ENCODE data around the gene TMEM181.
"Not testable (repeated sequence)": the region's sequence is repeated elsewhere in the genome, so short reads cannot be mapped to it uniquely, and the experiment has no call there.

TMEM181 gene

DNA sequence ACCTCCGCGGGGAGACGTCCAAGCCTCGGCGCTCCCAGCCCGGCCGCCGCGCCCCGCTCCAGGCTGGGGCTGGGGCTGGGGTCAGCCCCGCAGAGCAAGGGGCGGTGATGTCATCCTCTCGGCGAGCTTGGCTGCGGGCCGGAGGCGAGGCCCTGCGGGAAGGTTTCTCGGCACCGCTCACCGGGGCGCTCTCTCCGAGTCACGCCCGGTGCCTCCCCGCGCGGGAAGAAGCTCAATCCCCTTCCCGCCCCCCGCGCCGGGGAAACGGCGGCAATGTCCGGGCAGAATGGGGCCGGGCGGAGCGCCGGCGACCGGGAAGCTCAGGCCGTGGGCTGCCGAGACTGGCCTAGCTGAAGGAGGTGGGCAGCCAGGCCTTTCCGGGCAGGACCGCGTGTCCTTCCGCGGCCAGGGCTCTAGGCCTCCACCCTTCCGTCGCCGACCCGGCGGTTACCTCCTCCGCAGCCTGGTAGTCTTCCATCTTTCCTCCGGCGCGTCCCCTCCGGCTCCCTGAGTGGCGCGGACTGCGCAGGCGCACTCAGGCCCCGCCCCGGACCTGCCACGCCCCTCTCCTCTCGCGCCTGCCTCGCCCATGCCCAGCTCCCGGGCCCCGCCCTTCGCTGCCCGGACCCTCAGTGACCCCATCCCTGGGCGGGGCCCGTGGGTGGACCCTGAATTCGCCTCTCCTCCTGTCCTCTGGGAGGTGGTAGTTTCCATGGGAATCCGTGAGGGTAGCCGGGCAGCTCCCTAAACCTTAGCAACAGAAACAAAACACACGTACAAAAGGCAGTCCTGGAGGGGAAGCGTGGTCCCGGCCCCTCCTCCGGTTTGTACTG lies 84.6 kb downstream of the TMEM181 start, which contains the start of gene DYNLT1:
Gene DYNLT1, minus strand, starts transcription at position 513 of the 833 bp plus-strand sequence. Its CDS starts 35 bp downstream, at position 478.
- peak; percentile 95 to 97 for DNase-seq

DNA sequence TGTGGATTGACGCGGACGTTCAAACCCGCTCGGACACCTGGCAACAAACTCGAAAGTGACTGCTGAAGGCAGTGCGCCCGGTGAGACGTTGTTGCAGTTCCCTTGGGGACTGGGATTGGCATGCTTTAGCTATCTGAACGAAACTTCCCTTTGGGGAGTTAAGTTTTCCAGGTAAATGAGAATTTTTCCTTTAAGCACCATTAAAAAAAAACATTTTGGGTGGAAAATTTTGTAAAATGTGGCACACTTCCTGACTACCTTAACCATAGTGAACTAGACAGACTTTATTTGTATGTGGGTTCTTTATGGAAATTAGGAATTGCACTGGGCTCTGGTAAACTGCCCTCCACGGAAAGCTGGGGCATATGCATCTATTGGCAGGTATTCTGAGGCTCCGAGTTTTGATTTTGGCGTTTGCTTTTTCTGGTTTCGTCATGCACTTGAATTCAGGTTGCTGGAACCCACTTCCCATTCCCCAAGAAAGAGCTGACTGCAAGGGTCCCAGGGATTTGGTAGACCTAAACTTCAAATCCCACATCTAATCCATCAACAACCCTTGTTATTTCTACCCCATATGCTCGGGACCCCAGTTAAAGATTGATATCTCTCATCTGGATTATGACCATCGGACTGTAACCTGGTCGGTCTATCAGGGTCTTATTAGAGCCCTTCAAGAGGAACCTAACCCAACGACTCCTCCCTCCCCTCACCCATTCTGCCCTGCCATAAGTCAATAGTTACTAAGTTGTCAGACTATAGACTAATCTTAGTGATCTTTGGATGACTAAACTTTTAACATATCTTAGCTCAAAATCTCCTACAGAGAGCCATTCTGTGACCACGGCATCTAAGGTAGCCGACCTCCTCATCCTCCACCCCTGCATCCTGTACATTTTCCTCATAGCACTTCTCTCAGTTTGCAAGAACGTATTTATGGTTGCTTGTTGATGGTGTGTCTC lies 85.5 kb downstream of the TMEM181 start:
- DNase-seq: peak in 1 of 2 experiments; percentile 51

DNA sequence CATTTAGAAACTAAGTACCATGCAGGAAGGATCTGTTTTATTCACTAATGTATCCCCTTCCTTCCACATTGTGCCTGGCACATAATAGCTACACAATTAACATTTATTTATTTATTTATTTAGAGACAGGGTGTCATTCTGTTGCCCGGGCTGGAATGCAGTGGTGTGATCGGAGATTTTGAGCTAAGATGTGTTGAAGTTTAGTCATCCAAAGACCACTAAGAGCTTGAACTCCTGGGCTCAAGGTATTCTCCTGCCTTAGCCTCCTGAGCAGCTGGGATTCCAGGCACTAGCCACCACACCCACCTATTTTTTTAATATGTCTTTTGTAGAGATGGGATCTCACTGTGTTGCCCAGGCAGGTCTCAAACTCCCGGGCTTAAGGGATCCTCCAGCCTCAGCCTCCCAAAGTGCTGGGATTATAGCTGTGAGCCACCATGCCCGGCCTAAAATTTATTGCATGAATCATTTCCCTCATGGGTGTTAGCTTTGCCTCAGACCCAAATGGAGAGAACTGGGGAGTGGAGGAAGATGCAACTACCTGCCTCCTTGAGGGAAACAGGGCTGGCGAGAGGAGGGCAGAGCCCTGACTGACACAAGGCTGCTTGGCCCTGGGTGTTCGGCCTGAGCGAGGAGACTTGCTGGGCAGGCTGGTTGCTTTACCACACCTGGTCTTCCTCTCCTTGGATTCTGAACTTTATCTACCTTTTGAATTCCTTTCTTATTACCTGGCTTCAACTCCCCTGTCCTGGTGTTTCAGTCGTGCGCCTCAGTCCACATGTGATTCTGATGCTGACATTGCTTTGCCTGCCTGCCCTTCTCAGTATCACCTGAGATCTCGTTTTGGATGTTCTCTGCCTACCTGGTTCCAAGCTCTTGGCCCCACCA lies 86.4 kb downstream of the TMEM181 start:
- DNase-seq: no peak

DNA sequence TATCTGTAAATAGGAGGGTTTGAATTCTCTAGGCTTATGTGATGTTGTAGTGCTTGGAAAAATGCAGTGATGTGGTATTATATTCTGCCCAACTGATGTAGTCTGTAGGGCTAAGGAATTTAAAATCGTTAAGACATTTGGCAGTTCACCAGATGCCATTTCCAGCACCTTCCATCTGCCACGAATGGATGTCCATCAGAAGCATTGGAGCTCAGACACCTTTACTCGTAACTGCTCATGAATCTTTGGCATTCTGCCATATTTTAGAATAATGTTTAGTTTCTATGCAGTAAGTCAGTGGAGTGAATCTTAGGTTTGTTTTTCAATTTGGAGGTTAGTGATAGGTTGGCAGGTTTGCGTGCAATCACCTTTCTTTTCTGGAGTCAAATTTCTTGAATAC lies 87.6 kb downstream of the TMEM181 start:
- peak in 1 of 2 experiments; percentile 38 for DNase-seq

- no peak for DNase-seq
Observed at GRCh38 chr6:158648682-158649131, 88.8 kb downstream of the TMEM181 start.

- DNase-seq: no peak
Observed at GRCh38 chr6:158649289-158650143, 89.6 kb downstream of the TMEM181 start, which contains the start of gene SYTL3. SYTL3 (plus strand) TSS chr6:158650054; CDS start chr6:158663269, 13,215 bp downstream.

- DNase-seq: not testable (repeated sequence)
Observed at GRCh38 chr6:158651981-158652737, 92.3 kb downstream of the TMEM181 start.

- DNase-seq: no peak
Observed at GRCh38 chr6:158653577-158654354, 93.9 kb downstream of the TMEM181 start.

DNA sequence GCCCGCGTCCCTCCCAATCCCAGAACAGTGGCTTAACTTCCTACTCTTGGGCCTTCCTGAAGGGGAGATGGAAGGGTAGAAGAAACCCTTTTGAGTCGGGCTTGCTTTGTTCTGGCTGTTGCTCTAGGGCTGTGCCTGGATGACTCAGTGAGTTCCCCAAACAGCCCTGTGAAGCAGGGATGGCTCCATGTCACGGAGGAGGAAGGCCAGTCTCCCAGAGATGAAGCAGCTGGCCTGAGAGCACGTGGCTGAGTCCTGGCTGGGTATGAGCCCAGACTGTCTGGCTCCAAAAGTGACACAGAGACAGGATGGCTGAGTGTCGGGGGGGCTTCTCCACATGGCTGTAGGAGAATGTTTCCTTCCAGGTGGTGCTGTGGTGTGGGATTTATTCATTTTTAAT lies 94.6 kb downstream of the TMEM181 start:
- DNase-seq: peak; percentile 71 to 82

GRCh38 chr6:158654960-158655489 lies 95.1 kb downstream of the TMEM181 start:
- peak; percentile 88 to 90 for DNase-seq

GRCh38 chr6:158655569-158656450 lies 95.9 kb downstream of the TMEM181 start:
- DNase-seq: peak; percentile 90 to 94

DNA sequence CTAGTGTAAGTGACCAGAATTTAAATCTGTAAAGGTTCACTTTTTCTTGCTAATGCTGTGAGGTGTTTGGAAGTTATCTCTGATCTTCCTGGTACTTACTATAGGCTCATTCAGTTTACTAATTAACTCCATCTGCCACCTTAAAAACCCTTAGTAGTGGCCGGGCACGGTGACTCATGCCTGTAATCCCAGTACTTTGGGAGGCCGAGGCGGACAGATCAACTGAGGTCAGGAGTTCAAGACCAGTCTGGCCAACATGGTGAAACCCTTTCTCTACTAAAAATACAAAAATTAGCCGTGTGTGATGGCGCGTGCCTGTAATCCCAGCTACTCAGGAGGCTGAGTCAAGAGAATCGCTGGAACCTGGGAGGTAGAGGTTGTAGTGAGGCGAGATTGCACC lies 97.1 kb downstream of the TMEM181 start:
- DNase-seq: peak; percentile 33 to 64

GRCh38 chr6:158660333-158660754 lies 100.5 kb downstream of the TMEM181 start:
- peak; percentile 19 to 42 for DNase-seq

DNA sequence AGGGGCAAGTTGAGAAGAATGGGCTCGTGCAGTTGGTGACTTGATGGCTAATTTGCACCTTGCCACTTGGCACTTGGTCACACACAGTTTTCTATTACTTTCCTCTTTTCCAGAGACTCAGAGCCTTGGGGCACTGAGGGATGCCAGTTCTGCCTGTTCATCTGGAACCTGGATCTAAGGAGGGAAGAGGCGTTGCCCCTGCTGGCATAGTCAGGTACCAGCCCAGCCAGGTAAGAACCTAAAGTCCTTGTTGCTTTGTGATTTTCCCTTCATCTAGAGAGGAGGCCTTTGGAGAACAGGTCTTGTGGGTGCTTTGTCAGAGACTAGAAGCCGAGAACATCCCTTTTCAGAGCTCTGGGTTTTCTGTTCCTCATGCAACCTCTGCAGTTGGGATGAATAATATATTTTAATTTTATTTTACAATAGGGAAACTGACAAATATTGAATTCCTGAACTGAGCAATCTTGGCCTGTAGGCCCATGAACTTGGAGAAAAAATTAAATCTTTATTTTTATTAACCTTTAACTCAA lies 101.3 kb downstream of the TMEM181 start:
- no peak for DNase-seq

DNA sequence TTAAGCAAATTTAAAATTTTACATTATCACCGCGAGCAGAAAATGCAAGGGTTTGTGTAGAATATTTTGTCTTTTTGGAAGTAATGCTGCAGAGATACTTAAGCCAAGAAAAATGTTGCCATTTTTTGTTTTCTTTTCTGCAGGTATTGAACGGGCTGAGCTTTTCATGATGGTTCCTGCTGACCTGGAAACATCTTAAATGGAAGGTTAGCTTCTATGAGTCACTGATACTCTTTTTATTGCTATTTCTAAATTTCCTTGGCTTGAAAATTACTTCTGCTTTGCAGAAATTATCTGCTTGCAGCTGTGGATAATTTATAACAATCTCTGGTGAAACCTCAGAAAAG lies 102.7 kb downstream of the TMEM181 start:
- DNase-seq: no peak

GRCh38 chr6:158662954-158663624 lies 103.2 kb downstream of the TMEM181 start:
- DNase-seq: peak; percentile 47 to 80

DNA sequence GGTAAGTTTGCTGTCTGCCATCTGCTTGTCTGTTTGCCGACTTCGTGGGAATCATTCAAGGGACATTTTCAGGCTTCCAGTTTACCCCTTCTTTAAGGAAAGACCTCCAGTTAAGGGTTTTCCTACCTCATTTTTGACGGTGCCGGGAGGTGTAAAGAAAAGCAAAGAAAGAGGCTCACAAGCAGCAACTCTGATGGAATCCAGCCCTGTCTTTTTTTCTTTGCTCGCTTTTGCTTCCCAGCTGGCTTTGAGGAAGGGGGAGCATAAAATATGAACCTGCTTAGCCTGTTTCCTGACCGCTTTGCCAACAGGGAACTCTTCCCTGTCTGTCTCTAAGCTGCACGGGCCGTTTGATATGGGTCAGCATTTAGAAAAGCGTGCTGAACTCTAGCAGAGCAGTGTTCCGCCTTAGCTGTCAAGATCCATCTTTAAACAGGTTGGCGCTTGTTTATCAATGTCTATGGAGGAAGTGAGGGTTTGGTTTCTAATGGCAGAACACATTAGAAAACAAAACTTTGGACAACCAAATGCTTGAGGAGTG lies 103.8 kb downstream of the TMEM181 start:
- DNase-seq: peak in 1 of 2 experiments; percentile 38

Measured in NCI-H524 (cell line).